ENCODE measurements around the gene ZNF697.

ZNF697 gene

GRCh38 chr1:119667173-119667572, 19.1 kb upstream of the ZNF697 start:
- H3K27me3 ChIP-seq = no peaks in the 10 kb centered on the region
- H3K9me3 ChIP-seq = no peaks in the 10 kb centered on the region
- H3K9ac ChIP-seq = no peak overlapping the region
- no peak overlapping the region for H3K4me2 ChIP-seq
- no peaks in the 10 kb centered on the region for H3K36me3 ChIP-seq
- no peaks in the 10 kb centered on the region for H3K4me1 ChIP-seq
- no peak for TF ChIP-seq Cebpa-rat (IDR thresholded peaks at IDR 0.05)
- H3K27ac ChIP-seq = no peak overlapping the region
- H3K4me3 ChIP-seq = no peak overlapping the region
- no peaks in the 10 kb centered on the region for H4K20me1 ChIP-seq

- Histone ChIP-seq H3K4me2 (no peak overlapping the region), H3K27me3 (no peaks in the 10 kb centered on the region), H3K4me1 (no peaks in the 10 kb centered on the region), H3K9ac (no peak overlapping the region), H3K36me3 (no peaks in the 10 kb centered on the region), H4K20me1 (no peaks in the 10 kb centered on the region), H3K4me3 (no peak overlapping the region), H3K27ac (no peak overlapping the region), H3K9me3 (no peaks in the 10 kb centered on the region)
- no peak for TF ChIP-seq Cebpa-rat (IDR thresholded peaks at IDR 0.05)
Observed at GRCh38 chr1:119664067-119664466, 16.0 kb upstream of the ZNF697 start.

- no peak overlapping the region for H3K27ac ChIP-seq
- H3K9ac ChIP-seq = no peak overlapping the region
- no peak for TF ChIP-seq Cebpa-rat (IDR thresholded peaks at IDR 0.05)
- no peaks in the 10 kb centered on the region for H4K20me1 ChIP-seq
- H3K4me3 ChIP-seq = no peak overlapping the region
- no peaks in the 10 kb centered on the region for H3K9me3 ChIP-seq
- H3K4me2 ChIP-seq = no peak overlapping the region
- H3K27me3 ChIP-seq = no peaks in the 10 kb centered on the region
- H3K4me1 ChIP-seq = no peaks in the 10 kb centered on the region
- no peaks in the 10 kb centered on the region for H3K36me3 ChIP-seq
Observed at GRCh38 chr1:119662034-119662437, 14.0 kb upstream of the ZNF697 start.

GRCh38 chr1:119660253-119661083, 12.4 kb upstream of the ZNF697 start:
- H3K4me3 ChIP-seq = no peak overlapping the region
- H3K4me2 ChIP-seq = no peak overlapping the region
- no peak overlapping the region for H3K27ac ChIP-seq
- H3K9me3 ChIP-seq = no peaks in the 10 kb centered on the region
- no peaks in the 10 kb centered on the region for H3K36me3 ChIP-seq
- no peaks in the 10 kb centered on the region for H3K4me1 ChIP-seq
- TF ChIP-seq Cebpa-rat (IDR thresholded peaks at IDR 0.05) = no peak
- H4K20me1 ChIP-seq = no peaks in the 10 kb centered on the region
- H3K9ac ChIP-seq = no peak overlapping the region
- H3K27me3 ChIP-seq = no peaks in the 10 kb centered on the region

GRCh38 chr1:119659628-119660027, 11.6 kb upstream of the ZNF697 start:
- Histone ChIP-seq H3K9me3 (no peaks in the 10 kb centered on the region), H4K20me1 (no peaks in the 10 kb centered on the region), H3K9ac (no peak overlapping the region), H3K4me2 (no peak overlapping the region), H3K27me3 (no peaks in the 10 kb centered on the region), H3K36me3 (no peaks in the 10 kb centered on the region), H3K4me1 (no peaks in the 10 kb centered on the region), H3K27ac (no peak overlapping the region), H3K4me3 (no peak overlapping the region)
- no peak for TF ChIP-seq Cebpa-rat (IDR thresholded peaks at IDR 0.05)

- H3K4me2 ChIP-seq = no peak overlapping the region
- no peaks in the 10 kb centered on the region for H3K4me1 ChIP-seq
- no peaks in the 10 kb centered on the region for H4K20me1 ChIP-seq
Observed at GRCh38 chr1:119656410-119656955, 8.4 kb upstream of the ZNF697 start.

GRCh38 chr1:119655154-119655553, 7.1 kb upstream of the ZNF697 start:
- H3K4me3 ChIP-seq = no peak overlapping the region
- no peaks in the 10 kb centered on the region for H3K4me1 ChIP-seq
- no peak overlapping the region for H3K27ac ChIP-seq
- H3K27me3 ChIP-seq = no peaks in the 10 kb centered on the region
- H3K36me3 ChIP-seq = no peaks in the 10 kb centered on the region
- no peaks in the 10 kb centered on the region for H4K20me1 ChIP-seq
- no peaks in the 10 kb centered on the region for H3K9me3 ChIP-seq
- no peak for TF ChIP-seq Cebpa-rat (IDR thresholded peaks at IDR 0.05)
- no peak overlapping the region for H3K4me2 ChIP-seq
- no peak overlapping the region for H3K9ac ChIP-seq

More at GRCh38 chr1:119656410-119656955, 8.4 kb upstream of the ZNF697 start:
- Histone ChIP-seq H3K9ac (no peak overlapping the region), H3K27me3 (no peaks in the 10 kb centered on the region), H3K36me3 (no peaks in the 10 kb centered on the region), H3K4me3 (no peak overlapping the region), H3K9me3 (no peaks in the 10 kb centered on the region), H3K27ac (no peak overlapping the region)
- no peak for TF ChIP-seq Cebpa-rat (IDR thresholded peaks at IDR 0.05)

- TF ChIP-seq Cebpa-rat (IDR thresholded peaks at IDR 0.05) = no peak
- Histone ChIP-seq H3K27ac (no peak overlapping the region), H3K9ac (no peak overlapping the region), H3K4me2 (no peak overlapping the region), H4K20me1 (no peaks in the 10 kb centered on the region), H3K27me3 (peaks cover 3% of the 10 kb centered on the region; the same call in 1 of the 2 replicates), H3K4me3 (no peak overlapping the region), H3K9me3 (no peaks in the 10 kb centered on the region), H3K36me3 (no peaks in the 10 kb centered on the region), H3K4me1 (0 out of 2 replicates have a peak, but pooled peaks cover under 1% of the 10 kb centered on the region)
Observed at GRCh38 chr1:119653839-119654170, 5.7 kb upstream of the ZNF697 start.

- no peak overlapping the region for H3K9ac ChIP-seq
- H3K4me2 ChIP-seq = no peak overlapping the region
- no peak overlapping the region for H3K27ac ChIP-seq
Observed at GRCh38 chr1:119653135-119653838, 5.2 kb upstream of the ZNF697 start.

GRCh38 chr1:119652587-119652986, 4.5 kb upstream of the ZNF697 start:
- Histone ChIP-seq H3K27me3 (peaks cover 9% of the 10 kb centered on the region; the same call in 1 of the 2 replicates), H3K9ac (no peak overlapping the region), H3K27ac (no peak overlapping the region), H3K9me3 (no peaks in the 10 kb centered on the region), H3K36me3 (no peaks in the 10 kb centered on the region), H3K4me2 (no peak overlapping the region), H4K20me1 (no peaks in the 10 kb centered on the region), H3K4me3 (no peak overlapping the region), H3K4me1 (0 out of 2 replicates have a peak, but pooled peaks cover 5% of the 10 kb centered on the region)
- no peak for TF ChIP-seq Cebpa-rat (IDR thresholded peaks at IDR 0.05)

More at GRCh38 chr1:119653135-119653838, 5.2 kb upstream of the ZNF697 start:
- Histone ChIP-seq H3K27me3 (peaks cover 8% of the 10 kb centered on the region; the same call in 1 of the 2 replicates), H3K36me3 (no peaks in the 10 kb centered on the region), H3K9me3 (no peaks in the 10 kb centered on the region), H3K4me1 (0 out of 2 replicates have a peak, but pooled peaks cover 5% of the 10 kb centered on the region), H3K4me3 (no peak overlapping the region), H4K20me1 (no peaks in the 10 kb centered on the region)
- TF ChIP-seq Cebpa-rat (IDR thresholded peaks at IDR 0.05) = no peak

Measured in BLaER1 (cell line).